ENCODE data around the gene POLR2J3.
"Not testable (repeated sequence)": the region's sequence is repeated elsewhere in the genome, so short reads cannot be mapped to it uniquely, and the experiment has no call there.

GRCh38 chr7:102546353-102546752, 26.0 kb downstream of the POLR2J3 start:
- not testable (repeated sequence) for TF ChIP-seq CTCF (IDR thresholded peaks at IDR 0.05 in 8 of 11, conservative IDR thresholded peaks at IDR 0.05 in 3 of 11); POLR2A (IDR thresholded peaks at IDR 0.05)
